GM19023 (cell line): ENCODE data around the gene SPON2.

ENCODE experiments used
- ATAC-seq: cut with Tn5 transposase; IDR thresholded peaks from one replicate; pipeline ENCODE4 v1.9.1; 2021; ENCODE audit warnings: mild to moderate bottlenecking, moderate library complexity; ENCODE audit not compliant: unreplicated experiment

The SPON2 gene

DNA sequence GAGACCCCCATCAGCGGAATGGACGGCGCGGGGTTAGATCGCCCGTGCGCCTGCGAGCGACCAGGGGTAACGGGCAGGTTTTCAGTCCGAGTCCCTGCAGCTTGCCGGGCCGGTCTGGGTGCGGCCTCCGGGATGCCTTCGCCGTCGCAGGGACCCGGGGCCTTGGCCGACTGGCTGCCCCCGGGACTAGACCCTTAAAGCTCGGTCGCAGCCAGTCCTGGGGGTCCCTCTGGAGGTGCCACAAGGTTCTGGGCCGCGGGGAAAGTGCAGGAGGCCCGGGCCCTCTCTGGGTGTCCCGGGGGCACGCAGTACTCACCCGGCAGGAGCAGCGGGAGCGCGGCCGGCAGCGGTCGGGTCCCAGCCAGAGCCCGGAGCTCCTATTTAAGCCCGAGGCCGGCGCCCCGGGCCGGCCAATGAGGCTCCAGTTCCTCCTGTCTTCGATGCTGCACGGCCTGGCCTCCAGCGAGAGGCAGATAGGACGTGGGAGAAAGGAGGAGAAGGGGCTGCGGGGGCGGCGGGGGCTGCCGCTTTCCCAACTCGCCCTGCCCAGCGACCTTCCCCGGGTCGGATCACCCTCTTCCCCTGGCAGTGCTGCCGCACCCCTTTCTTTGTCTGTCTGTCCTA lies at the start of gene SPON2:
Gene SPON2, minus strand, starts transcription at position 356 of the 624 bp plus-strand sequence.
- no peak for ATAC-seq

- ATAC-seq = no peak
Observed at GRCh38 chr4:1221155-1221870, 48.9 kb upstream of the SPON2 start.

- no peak for ATAC-seq
Observed at GRCh38 chr4:1220566-1220965, 48.2 kb upstream of the SPON2 start.

DNA sequence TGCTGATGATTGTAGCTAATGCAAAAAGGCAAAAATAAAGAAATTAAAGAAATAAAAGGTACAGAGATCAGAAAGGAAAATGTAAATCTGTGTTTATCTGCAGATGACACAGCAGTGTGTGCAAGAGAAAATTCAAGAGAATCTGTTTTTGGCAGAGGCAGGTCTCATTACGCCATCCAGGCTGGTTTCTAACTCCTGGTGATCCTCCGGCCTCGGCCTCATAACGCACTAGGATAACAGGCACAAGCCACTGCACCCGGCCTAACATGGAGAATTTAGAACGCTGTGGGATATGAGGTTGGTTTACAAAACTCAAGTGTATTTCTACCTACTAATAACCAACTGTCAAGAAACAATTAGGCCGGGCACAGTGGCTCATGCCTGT lies 47.2 kb upstream of the SPON2 start:
- ATAC-seq = no peak

DNA sequence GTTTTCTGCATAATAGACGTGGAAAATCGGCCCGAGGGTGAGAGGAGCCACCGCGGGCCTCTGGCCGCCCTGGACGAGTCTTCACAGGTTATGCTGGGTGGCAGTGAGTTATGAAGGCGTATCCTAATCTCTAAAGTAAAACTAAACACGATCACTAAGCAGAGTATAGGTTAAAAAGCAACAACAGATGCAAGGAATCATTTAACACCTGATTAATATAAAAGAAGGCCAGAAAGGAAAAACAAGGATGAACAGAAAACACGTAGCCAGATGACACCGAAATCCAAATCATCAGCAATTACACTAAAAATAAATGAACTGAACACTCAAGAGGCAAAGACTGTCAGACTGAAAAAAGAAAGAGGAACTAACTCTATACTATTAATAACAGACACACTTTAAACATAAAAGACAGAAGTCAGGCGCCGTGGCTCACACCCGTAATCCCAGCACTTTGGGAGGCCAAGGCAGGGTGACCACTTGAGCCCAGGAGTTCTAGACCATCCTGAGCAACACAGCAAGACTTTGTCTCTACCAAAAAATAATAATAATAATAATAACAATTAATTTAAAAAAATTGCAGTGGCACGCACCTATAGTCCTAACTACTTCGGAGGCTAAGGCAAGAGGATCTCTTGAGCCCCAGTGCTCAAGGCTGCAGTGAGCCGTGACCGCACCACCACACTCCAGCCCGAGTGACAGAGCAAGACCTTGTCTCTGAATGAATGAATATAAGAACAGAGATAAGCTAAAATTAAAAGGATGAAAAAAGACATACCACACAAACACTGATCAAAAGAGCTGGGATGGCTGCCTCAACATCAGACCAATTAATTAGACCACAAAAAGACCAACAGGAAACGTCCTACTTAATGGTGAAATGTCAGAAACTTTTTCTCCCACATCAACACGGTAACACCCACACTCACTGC lies 46.5 kb upstream of the SPON2 start:
- peak; percentile 64 for ATAC-seq

GRCh38 chr4:1217366-1217765 lies 45.0 kb upstream of the SPON2 start:
- ATAC-seq = no peak

GRCh38 chr4:1216869-1217294 lies 44.5 kb upstream of the SPON2 start:
- no peak for ATAC-seq

DNA sequence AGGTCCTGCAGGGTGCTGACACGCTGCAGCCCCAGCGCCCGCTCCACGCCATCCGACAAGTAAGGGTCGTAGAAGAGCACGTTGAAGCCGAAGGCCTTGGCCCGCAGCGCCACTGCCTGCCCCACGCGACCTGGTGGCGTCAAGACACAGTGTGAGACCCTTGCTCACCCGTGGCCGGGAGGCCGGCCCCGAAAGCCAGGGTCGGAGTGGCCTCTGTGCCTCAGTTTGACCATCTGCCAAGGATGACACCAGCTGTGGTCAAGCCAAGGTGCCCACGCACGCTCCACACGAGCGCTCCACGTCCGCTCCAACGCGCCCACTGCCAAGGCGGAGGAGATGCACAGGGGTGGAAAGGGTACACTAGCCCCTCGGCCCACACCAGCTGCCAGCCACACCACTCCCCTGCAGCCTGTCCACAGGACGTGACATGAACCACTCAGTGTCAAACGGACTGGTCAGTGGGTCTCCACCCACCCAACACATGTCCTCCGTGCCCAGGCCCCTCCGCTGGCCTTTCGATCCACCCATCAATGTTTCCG lies 43.8 kb upstream of the SPON2 start:
- no peak for ATAC-seq

DNA sequence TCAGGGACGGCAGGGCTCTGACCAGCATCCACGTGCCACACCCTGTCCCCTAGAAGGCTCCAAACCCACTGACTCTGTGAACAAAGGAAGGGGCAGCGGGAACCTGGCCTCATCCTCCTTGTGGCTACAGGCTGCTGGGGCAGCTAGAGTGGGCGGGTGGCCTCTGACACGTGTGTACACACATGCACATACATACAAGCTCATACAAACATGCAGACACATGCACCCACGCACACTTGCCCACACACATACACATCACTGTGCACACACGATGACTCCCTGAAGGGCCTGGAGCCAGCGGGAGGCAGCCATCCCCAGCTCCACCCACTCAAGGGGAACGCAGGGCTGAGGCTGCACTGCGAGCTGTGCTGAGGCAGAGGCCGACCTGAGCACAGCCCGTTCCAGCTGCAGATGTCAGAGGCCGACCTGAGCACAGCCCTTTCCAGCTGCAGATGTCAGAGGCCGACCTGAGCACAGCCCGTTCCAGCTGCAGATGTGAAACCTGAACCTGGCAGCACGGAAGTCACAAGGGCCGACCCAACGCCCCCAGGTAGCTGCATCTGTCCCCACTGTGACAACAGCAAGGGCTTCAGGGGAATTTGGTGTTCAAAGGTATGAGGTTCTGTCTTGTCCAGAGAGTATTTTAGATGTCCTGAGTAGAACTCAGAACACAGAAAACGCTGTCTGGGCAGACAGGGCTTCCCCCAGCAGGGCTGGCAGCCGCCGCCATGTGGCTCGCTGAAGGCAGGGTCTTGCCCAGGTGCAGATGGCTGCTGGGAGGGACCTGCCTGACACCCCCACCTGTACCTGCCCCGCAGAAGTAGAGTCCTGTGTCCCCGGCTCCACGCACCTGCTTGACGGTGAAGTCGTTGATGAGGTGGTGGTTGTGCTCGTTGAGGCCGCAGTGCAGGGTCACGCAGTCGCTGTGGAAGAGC lies 43.0 kb upstream of the SPON2 start:
- no peak for ATAC-seq

DNA sequence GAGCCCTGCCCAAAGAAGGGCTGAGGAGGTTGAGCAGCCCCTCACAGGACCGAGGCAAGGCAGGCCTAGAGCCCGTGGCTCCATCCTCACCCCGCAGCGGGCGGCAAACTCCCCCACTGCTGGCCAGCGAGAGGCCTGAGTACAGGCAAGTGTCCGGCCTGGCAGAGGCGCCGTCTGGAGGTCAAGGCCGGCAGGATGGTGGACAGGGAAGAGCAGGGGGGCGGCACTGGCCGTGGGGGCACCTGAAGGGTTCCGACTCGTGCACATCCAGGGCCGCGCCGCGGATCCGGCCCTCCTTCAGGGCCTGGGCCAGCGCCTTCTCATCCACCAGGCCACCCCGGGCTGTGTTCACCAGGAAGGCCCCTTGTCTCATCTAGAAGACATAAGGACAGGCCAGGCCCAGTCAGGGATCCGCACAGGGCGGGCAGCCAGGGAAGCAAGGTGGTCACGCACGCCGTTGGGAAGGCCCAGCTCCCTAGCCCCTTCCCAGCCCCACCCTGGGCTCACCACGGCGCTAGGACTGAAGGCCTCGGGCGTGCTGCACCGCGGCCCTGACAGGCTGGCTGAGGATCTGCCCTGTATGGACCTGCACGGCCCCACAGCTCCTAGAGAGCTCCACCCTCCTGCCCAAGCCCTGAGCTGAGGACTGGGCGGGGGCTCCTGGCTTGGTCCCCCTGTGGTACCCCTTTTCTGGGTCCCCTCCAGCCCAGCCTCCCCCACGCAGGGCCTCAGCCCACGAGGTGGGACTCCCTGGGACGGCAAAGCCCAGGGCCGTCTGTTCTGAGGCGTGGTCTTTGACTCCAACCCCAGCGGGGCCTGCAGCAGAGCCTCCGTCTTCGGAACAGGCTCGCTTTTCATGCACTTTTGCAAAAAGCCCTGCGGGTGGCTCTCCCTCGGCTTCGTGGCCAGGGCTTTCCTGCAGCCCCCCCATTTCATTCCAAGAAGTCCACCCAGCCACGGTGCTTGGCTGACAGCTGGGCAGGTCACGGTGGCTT lies 42.0 kb upstream of the SPON2 start:
- no peak for ATAC-seq

- no peak for ATAC-seq
Observed at GRCh38 chr4:1213336-1213995, 41.1 kb upstream of the SPON2 start.

- ATAC-seq = no peak
Observed at GRCh38 chr4:1212546-1213335, 40.4 kb upstream of the SPON2 start.

- no peak for ATAC-seq
Observed at GRCh38 chr4:1211891-1212545, 39.6 kb upstream of the SPON2 start.

DNA sequence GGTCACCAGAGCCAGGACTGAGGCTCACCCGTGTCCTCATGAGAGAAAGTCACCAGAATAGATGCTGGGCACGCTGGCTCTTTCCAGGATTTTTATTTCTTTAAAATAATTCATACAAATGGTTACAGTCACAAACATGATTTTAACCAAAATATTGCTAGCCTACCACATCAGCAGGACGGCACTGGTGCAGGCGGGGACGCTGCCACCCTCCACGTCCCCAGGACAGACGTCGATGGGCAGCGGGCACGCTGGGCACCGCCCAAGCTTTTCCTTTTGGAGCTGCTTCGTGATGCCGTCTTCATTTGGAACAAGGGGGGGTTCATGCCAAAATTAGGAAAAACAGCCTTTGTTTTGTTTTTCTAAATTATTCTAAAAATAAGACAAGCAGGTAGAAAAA lies 39.0 kb upstream of the SPON2 start:
- no peak for ATAC-seq

DNA sequence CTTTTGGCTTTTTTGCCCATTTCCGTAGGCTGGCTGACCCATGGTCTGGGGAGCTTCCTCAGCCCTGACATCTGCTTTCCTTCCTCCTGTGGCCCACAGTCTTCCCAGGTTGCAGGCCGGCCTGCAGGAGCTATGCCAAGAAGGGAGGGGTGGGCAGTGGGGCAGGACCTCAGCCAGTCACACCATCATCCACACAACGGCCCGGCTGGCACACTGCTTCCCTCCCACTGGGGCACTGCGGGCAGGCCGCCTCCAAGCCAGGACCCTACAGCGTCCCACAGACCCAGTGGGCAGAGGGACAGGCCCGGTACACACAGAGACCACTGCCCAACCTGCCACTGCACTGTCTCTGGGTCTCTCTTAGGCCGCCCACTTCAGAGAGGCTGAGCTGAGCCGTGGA lies 38.6 kb upstream of the SPON2 start:
- no peak for ATAC-seq

DNA sequence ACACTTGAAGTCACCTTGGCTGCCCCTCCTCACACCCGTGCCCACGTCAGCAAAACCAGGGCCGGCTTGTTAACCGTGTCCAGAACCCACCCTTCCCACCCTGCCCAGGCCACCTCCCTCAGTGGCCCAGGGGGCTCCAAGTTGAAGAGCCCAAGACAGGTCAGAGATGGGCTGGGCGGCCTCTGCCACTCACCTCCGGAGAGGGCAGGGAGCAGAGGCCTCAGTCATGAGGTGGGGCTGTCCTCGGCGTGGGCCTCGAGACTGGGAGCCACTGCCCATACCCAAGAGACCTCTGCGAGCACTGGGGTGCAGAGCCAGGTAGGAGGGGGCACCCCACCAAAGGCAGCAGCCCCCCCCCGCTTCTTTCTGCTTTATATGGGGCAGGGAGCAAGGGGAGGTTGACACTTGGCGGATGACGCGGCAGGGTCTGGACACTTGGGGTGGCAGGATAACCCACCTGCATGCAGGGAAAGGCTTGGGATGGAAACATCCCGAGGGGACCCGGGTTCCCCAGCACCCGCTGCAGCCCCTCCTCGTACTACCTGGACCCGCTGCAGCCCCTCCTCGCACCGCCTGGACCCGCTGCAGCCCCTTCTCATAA lies 38.0 kb upstream of the SPON2 start:
- ATAC-seq = no peak

- no peak for ATAC-seq
Observed at GRCh38 chr4:1209821-1210220, 37.4 kb upstream of the SPON2 start.
